Right cardiac atrium (tissue), 5 donors: ENCODE measurements around the gene PRPF4. TPM values are rescaled to one million over a fixed set of nuclear protein-coding genes. Genes with fewer than 3 reads are reported as not detected.
"Not testable (repeated sequence)": the region's sequence is repeated elsewhere in the genome, so short reads cannot be mapped to it uniquely, and the experiment has no call there.

ENCODE experiments used
- ATAC-seq, 2 donors: fragments of 200-7000 bp; cut with Tn5 transposase; one replicate each; pipeline versions ENCODE4 v1.8.0 to v1.9.1; 2020; ENCODE audit warnings: moderate library complexity in 2 of 2, mild to moderate bottlenecking in 1 of 2
- DNase-seq, 3 donors: peaks; one replicate each; pipeline ENCODE4 v3.0.0-alpha.2; 2020
- H3K27ac ChIP-seq: one replicate; pipeline ENCODE4 v1.5.1; 2013; ENCODE audit warnings: mild to moderate bottlenecking, low read length, control low read depth, moderate library complexity
- H3K27me3 ChIP-seq: one replicate; pipeline ENCODE4 v1.6.1; 2013; ENCODE audit not compliant: control insufficient read depth, insufficient read depth
- H3K4me1 ChIP-seq: one replicate; pipeline ENCODE4 v1.6.1; 2013; ENCODE audit warnings: low read length; ENCODE audit not compliant: control insufficient read depth, insufficient read depth
- H3K4me3 ChIP-seq: one replicate; pipeline ENCODE4 v1.5.1; 2013; ENCODE audit warnings: low read length, control low read depth
- H3K9me3 ChIP-seq: one replicate; pipeline ENCODE4 v1.6.1; 2013; ENCODE audit warnings: low read length; ENCODE audit not compliant: control insufficient read depth
- WGBS: extraction: QIAGEN DNeasy Blood & Tissue Kit; methylation state at CpG from one replicate; pipeline ENCODE4 v1.1.7; 2013; 5-methylcytosine and 5-hydroxymethylcytosine counted together
- intact Hi-C, 4 donors: fragments of 100-400 bp; cut with DNase I; formaldehyde crosslinking; loops; one replicate each; pipeline versions ENCODE4 v1.11.0 to v1.14.0; 2022 to 2023
- long read RNA-seq, 4 donors: library from polyadenylated mRNA; unstranded; transcript quantifications; one replicate each; pipeline ENCODE4 v2.0.0, GENCODE V29; 2020 to 2021
- polyA plus RNA-seq: library from polyadenylated mRNA; stranded (reverse); fragments of 200-250 nt; gene quantifications from one replicate; pipeline ENCODE4 v1.2.3, GENCODE V29; 2013
- total RNA-seq, 4 donors: library from RNA; stranded (reverse); fragmentation: NEBNext Ultra II Directional; extraction: Animal tissue kit (Norgen Biotek cat#: 25700); gene quantifications; one replicate each; pipeline ENCODE4 v1.2.1, GENCODE V29; 2021
- donor health status: healthy with polysubstance abuse.
- donor health status: DM: no; HTN: yes; CAD: no.
- donor health status: DM: no; HTN: no; CAD: no.
- donor health status: DM: no; HTN: yes; CAD: no; lungs with severe emphysema.
- donor health status: DM: yes; HTN: yes; CAD: no.

The PRPF4 gene
- total RNA-seq (10 to 100 TPM; 10.0 to 12.8 (median 10.7) TPM), polyA plus RNA-seq (7.0 TPM)
- long read RNA-seq, donor 1, transcript PRPF4-202 (14 exons, 3,212 nt) = major isoform, 15 of 19 reads
- long read RNA-seq, donor 1, partial matches to known transcripts = 2 of 19 reads
- long read RNA-seq, donor 1, other reads (novel, unspliced or antisense) = 1 of 19 reads
- long read RNA-seq, donor 2, transcript PRPF4-202 (14 exons, 3,212 nt) = major isoform, 7 of 10 reads
- long read RNA-seq, donor 2, partial matches to known transcripts = 0 of 10 reads
- long read RNA-seq, donor 2, other reads (novel, unspliced or antisense) = 1 of 10 reads
- long read RNA-seq, donor 3, transcript PRPF4-202 (14 exons, 3,212 nt) = major isoform, 44 of 82 reads
- long read RNA-seq, donor 3, transcript PRPF4-201 (14 exons, 2,787 nt) = minor isoform, 9 of 82 reads
- long read RNA-seq, donor 3, partial matches to known transcripts = 19 of 82 reads
- long read RNA-seq, donor 3, other reads (novel, unspliced or antisense) = 10 of 82 reads
- long read RNA-seq, donor 4, transcript PRPF4-202 (14 exons, 3,212 nt) = major isoform, 7 of 12 reads
- long read RNA-seq, donor 4, partial matches to known transcripts = 2 of 12 reads
- long read RNA-seq, donor 4, other reads (novel, unspliced or antisense) = 1 of 12 reads

DNA sequence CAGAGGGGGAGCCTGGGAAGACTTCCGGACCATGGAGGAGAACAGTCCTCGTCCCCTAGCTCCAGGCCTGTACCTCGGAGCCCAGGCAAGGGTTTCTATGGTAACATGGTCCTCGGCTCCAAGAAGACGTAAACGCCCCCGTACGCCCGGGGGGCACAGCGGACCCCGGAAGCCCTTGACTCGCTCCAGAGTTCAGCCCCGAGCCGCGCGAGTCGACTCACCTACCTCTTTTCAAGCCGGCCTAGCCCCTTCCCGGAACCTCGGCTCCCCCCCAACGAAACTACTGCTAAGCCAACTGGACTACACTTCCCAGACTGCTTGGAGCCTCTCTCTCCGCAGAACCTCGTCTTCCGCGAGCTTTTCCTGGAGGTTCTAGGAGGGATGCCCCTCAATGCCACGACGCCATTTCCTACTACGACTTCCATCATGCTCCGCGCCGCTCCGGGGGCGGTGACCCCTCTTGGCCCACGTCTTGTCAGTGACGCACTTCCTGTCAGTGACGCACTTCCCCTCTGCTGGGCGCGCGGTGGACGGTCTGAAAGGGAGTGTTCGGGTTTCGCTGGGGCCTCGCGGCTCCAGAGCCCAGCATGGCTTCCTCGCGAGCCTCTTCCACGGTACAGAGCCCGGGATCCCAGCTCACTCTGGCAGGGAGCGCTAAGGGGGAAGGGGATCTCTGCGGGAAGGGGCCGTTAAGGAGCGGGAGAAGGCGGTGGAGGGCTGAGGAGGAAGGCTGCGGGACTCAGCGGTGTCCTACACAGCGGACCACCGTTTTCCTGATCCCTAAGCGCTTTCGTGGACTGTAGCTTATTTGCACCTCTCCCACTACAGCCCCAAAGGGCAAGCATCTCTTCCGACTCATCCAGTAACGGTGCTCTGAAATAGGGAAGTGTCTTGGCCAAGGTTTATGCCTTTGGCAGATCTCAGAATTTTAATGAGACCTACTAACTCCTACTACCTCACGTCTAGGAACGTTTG is at the start of gene PRPF4, which contains the start of gene CDC26:
PRPF4 (plus strand) TSS at position 502 of the 975 bp plus-strand sequence; CDS start at position 588, 86 bp downstream.
CDC26 (minus strand) TSS at position 416 of the 975 bp plus-strand sequence. CDS start 3,065 bp downstream, outside the sequence.
- Histone ChIP-seq H3K4me1 (no peaks in the 10 kb centered on the region), H3K27ac (peak within 1 kb of the TSS; percentile 91), H3K9me3 (no peaks in the 10 kb centered on the region), H3K4me3 (peak within 1 kb of the TSS; percentile 81), H3K27me3 (no peaks in the 10 kb centered on the region)
- ATAC-seq (peak; percentile 98 to 99), DNase-seq (peak; percentile 97 to 98 (median 98))
- under 1% methylated on average over 63 of the region's 63 CpGs for WGBS
- intact Hi-C loops = loop anchor here in 1 of 4 donors (10.0 kb wide), 1 partner anchor 129 kb away; the partner anchor contains the start of gene ALAD

DNA sequence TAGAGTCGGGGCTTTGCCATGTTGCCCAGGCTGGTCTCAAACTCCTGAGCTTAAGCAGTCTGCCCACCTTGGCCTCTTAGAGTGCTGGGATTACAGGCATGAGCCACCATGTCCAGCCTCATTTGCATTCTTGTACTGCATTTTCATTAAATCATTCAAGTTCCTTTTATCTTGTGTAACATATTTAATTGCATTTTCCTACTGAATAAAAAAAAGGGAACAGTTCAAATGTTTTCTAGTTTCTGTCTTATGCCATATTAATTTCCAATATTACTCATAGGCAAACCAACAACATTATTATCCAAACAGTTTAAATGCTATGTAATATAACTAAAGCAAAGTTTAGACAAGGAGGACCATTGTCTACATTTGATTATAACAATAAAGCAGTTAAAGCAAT is 48.0 kb upstream of the PRPF4 start:
- no peaks in the 10 kb centered on the region for H3K9me3 ChIP-seq
- H3K27ac ChIP-seq = no peak overlapping the region
- H3K27me3 ChIP-seq = no peaks in the 10 kb centered on the region
- H3K4me3 ChIP-seq = no peak overlapping the region
- DNase-seq (no peak), ATAC-seq (no peak)
- intact Hi-C loops = no loop called here
- H3K4me1 ChIP-seq = no peaks in the 10 kb centered on the region
- whole genome bisulfite sequencing = 90% methylated on average over 1 of the region's 1 CpG

DNA sequence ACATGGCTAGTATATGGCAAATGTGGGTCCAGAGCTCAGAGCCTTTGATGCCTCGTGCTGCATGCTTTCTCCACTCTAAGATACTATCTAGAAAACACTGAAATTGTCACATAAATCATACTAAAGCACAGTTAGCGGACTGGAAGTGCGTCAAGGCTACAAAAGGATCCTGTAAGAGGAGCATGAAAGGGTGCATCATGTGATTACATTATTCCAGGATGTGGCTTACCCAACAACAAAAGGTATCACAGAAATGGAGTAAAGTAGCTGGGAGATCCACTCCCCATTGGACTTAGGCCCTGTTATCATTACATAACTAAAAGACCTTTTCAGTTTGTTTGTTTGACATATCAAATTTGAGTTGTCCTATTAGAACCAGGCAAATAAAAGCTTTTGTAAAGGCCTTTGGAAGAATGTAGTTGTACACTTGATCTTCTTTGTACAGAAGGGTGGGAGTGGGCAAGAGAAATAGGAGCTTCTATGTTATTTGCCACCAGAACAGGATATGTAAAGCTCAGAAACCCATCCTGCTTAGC is 47.3 kb upstream of the PRPF4 start:
- ATAC-seq (no peak), DNase-seq (no peak)
- Histone ChIP-seq H3K27ac (no peak overlapping the region), H3K9me3 (no peaks in the 10 kb centered on the region), H3K27me3 (no peaks in the 10 kb centered on the region), H3K4me3 (no peak overlapping the region), H3K4me1 (no peaks in the 10 kb centered on the region)
- intact Hi-C loops = no loop called here
- WGBS = 87% methylated on average over 3 of the region's 3 CpGs

DNA sequence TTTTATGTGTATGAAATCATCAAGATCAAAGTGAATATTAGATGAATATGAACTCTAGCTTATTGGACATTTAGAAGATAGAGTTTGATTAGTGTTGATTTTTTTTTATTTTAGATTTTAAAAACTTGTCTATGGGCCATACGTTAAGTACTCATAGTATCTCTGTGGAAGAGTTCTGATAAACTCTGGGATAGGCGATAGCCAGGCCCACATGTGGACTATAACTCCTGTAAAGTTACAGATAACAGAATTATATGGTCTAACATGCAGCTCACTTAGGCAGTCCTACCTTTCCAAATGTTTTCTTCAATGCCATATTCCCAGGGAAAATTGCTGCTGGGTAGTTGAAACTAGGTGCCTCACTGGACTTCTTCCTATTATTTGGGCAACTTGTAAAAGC is 43.8 kb upstream of the PRPF4 start:
- no peaks in the 10 kb centered on the region for H3K4me1 ChIP-seq
- no peak overlapping the region for H3K27ac ChIP-seq
- intact Hi-C loops = no loop called here
- 95% methylated on average over 2 of the region's 2 CpGs for WGBS
- DNase-seq (no peak), ATAC-seq (no peak)
- no peaks in the 10 kb centered on the region for H3K27me3 ChIP-seq
- no peaks in the 10 kb centered on the region for H3K9me3 ChIP-seq
- H3K4me3 ChIP-seq = no peak overlapping the region

DNA sequence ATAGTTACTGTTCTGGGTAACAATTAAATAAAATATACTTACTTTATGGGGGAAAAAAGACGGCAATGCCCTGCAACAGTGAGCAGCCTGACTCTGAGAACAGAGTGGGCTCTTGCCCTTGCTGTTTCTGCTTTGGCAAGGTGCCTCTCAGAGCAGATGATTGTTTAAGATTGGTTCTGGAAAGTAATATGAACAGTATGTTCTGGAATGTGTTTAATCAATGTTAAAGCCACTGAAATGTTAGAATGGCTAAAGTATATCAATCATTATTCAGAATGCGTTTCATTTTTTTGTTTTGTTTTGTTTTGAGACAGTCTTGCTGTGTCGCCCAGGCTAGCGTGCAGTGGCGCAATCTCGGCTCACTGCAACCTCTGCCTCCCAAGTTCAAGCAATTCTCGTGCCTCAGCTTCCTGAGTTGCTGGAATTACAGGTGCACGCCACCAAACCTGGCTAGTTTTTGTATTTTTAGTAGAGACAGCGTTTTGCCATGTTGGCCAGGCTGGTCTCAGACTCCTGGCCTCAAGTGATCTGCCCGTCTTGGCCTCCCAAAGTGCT is 39.7 kb upstream of the PRPF4 start:
- H3K9me3 ChIP-seq, H3K4me1 ChIP-seq, ATAC-seq, H3K27ac ChIP-seq, H3K4me3 ChIP-seq, intact Hi-C loops, H3K27me3 ChIP-seq: not testable (repeated sequence)
- peak in 1 of 3 donors; percentile 44 for DNase-seq
- WGBS = 87% methylated on average over 10 of the region's 10 CpGs

DNA sequence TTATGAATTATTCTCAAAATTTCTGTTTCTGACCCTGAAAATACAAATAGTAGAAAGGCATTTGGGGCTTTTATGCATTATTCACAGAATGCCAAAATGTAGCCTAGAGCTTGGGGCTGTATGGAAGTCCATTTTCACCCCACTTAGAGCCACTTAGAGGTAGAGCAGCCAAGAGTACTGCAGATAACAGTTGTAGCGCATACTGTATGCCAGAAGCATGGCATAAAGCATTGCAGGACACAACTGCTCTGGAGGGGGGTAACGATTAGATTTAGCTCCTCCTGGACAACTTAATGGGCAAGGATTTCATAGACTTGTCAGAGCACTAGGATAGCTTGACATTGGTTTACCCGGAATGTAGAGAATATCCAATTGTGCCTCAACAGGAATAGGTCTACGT is 38.4 kb upstream of the PRPF4 start:
- H3K27ac ChIP-seq = no peak overlapping the region
- no peaks in the 10 kb centered on the region for H3K9me3 ChIP-seq
- WGBS = 71% methylated on average over 4 of the region's 4 CpGs
- H3K4me1 ChIP-seq = no peaks in the 10 kb centered on the region
- H3K27me3 ChIP-seq = no peaks in the 10 kb centered on the region
- intact Hi-C loops = no loop called here
- ATAC-seq (peak; percentile 47 to 60), DNase-seq (no peak)
- no peak overlapping the region for H3K4me3 ChIP-seq

DNA sequence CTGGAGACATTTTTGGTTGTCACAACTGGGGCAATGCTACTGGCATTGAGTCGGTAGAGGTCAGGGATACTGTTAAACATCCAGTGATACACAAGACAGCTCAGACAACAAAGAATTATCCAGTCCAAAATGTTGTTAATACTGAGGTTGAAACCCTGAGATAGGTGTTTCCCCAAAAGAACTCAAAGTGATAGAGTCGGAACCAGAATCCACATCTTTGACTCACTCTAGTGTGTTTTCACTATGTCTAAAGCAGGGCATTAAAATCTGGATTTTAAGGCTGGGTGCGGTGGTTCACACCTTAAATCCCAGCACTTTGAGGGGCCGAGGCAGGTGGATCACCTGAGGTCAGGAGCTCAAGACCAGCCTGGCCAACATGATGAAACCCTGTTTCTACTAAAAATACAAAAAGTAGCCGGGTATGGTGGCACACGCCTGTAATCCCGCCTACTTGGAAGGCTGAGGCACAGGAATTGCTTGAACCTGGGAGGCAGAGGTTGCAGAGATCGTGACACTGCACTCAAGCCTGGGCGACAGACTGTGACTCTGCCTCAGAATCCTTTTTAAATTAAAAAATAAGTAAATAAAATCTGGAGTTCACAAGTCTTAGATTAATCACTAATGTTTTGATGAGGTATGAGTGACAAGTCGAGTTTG is 37.1 kb upstream of the PRPF4 start:
- H3K4me1 ChIP-seq = no peaks in the 10 kb centered on the region
- DNase-seq = no peak
- intact Hi-C loops = no loop called here
- no peak overlapping the region for H3K27ac ChIP-seq
- no peaks in the 10 kb centered on the region for H3K27me3 ChIP-seq
- 88% methylated on average over 10 of the region's 10 CpGs for WGBS
- no peak for ATAC-seq
- no peaks in the 10 kb centered on the region for H3K9me3 ChIP-seq
- no peak overlapping the region for H3K4me3 ChIP-seq

DNA sequence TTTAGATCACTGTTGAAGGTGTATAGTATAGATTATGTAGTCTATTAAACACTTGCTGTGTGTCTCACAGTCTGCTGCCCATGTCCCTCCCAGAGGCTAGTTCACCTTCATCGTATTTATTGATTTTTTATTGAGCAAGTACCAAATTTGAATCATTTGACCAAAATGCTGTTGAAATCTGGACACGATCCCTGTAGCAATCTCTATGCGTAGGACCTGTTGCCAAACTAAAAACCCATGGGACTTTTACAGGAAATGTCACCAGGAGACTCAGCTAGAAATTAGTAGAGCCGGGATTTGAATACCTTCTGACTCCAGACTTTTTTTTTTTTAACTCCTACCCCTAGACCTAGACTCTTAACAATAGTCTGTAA is 36.6 kb upstream of the PRPF4 start:
- DNase-seq (no peak), ATAC-seq (peak in 1 of 2 donors; percentile 48)
- 37% methylated on average over 4 of the region's 4 CpGs for WGBS
- H3K27me3 ChIP-seq = no peaks in the 10 kb centered on the region
- no peaks in the 10 kb centered on the region for H3K9me3 ChIP-seq
- H3K4me3 ChIP-seq = no peak overlapping the region
- intact Hi-C loops = no loop called here
- no peaks in the 10 kb centered on the region for H3K4me1 ChIP-seq
- H3K27ac ChIP-seq = no peak overlapping the region

DNA sequence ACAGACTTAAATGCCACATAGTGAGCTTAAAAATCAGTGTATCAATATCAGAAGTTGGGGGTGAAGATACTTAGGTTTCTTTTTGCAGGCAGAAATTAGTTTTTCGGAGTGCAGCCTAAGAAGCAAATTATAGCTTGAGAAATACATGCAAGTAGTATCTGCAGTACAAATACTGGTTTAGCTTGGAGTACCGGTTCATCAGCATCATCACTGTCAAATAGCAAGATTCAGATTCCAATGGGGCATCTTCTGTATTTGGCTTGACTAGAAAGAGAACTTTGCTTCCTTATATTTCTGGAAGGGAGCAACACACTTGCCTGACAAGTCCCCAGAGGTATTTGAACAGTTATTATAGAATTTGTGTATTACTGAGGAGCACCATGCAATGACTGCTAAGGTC is 34.3 kb upstream of the PRPF4 start:
- WGBS = 98% methylated on average over 2 of the region's 2 CpGs
- Histone ChIP-seq H3K4me3 (no peak overlapping the region), H3K4me1 (no peaks in the 10 kb centered on the region), H3K9me3 (no peaks in the 10 kb centered on the region), H3K27me3 (no peaks in the 10 kb centered on the region), H3K27ac (no peak overlapping the region)
- ATAC-seq (no peak), DNase-seq (no peak)
- intact Hi-C loops = no loop called here

DNA sequence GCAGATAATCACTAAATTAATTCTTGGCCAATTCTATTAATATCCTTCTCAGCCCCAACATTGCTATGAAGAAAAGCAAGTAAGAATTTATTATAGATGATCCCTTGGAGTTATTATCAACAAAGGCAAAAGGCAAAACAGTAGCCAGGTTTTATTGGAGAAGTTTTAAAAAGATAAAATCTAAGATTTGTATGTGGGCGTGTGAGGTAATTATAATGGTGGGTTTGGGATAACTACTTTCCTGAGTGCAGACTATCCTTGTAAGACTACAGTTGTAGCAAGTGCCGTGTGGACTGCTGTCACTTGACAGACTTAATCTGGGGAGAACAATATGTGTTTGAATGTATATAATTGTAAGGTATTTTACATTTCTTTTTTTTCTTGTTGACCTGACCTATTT is 30.9 kb upstream of the PRPF4 start:
- intact Hi-C loops = no loop called here
- DNase-seq (no peak), ATAC-seq (no peak)
- 91% methylated on average over 2 of the region's 2 CpGs for WGBS
- no peaks in the 10 kb centered on the region for H3K4me1 ChIP-seq
- no peak overlapping the region for H3K4me3 ChIP-seq
- H3K9me3 ChIP-seq = no peaks in the 10 kb centered on the region
- H3K27me3 ChIP-seq = no peaks in the 10 kb centered on the region
- no peak overlapping the region for H3K27ac ChIP-seq
